Smooth muscle cell (in vitro differentiated cells): ENCODE results near the gene PAFAH1B1. TPM values are rescaled to one million over a fixed set of nuclear protein-coding genes. Genes with fewer than 3 reads are reported as not detected.

Experiments
- microRNA-seq: library from miRNA; unstranded; fragments of <30 nt; microRNA quantifications from one replicate; pipeline ENCODE4, GENCODE V29; 2016; ENCODE audit warnings: borderline number of aligned reads
- polyA plus RNA-seq: library from polyadenylated mRNA; unstranded; fragments of >200 nt; fragmentation: Nextera tagmentation; extraction: Ambion mirVana; gene quantifications from 2 replicates; pipeline ENCODE4 v1.2.1, GENCODE V29; 2016
- small RNA-seq: library from RNA; depleted of rRNA; stranded (forward); fragments of <200 nt; gene quantifications from one replicate; pipeline ENCODE3, GENCODE V24; 2014
- total RNA-seq: library from RNA; depleted of rRNA; stranded (reverse); fragments of >200 nt; gene quantifications from 2 replicates; pipeline ENCODE4 v1.2.3, GENCODE V29; 2014

The PAFAH1B1 gene
- total and polyA plus RNA-seq, 2 experiments from 2014 or later: 105 to 127 TPM

Small RNA genes lying within 50 kb of the gene (microRNA-seq; reads per million reads assigned to microRNA genes)
- gene MIR6776: not detected

Small RNA genes lying within 50 kb of the gene (small RNA-seq; reads per million reads assigned to genes)
- gene MIR6776 (not detected), gene RN7SL608P (0.24 reads per million)

Other genes with a start within 250 kb of the PAFAH1B1 start
- gene MNT, start 192.6 kb upstream of the PAFAH1B1 start, total RNA-seq: 7.5 and 12.8 TPM in 2 replicates
- gene MNT, start 192.6 kb upstream of the PAFAH1B1 start, polyA plus RNA-seq: 5.7 and 9.0 TPM in 2 replicates
- 27.4 and 56.6 TPM in 2 replicates for gene METTL16, start 81.8 kb upstream of the PAFAH1B1 start, total RNA-seq
- gene METTL16, start 81.8 kb upstream of the PAFAH1B1 start, polyA plus RNA-seq: 14.4 and 16.8 TPM in 2 replicates
- gene CLUH, start 118.1 kb downstream of the PAFAH1B1 start, total RNA-seq: 13.4 and 54.7 TPM in 2 replicates
- gene CLUH, start 118.1 kb downstream of the PAFAH1B1 start, polyA plus RNA-seq: 15.4 and 26.8 TPM in 2 replicates
- not detected in 2 replicates for gene CCDC92B, start 156.0 kb downstream of the PAFAH1B1 start, total RNA-seq
- not detected in 2 replicates for gene CCDC92B, start 156.0 kb downstream of the PAFAH1B1 start, polyA plus RNA-seq
- 0.99 and 1.9 TPM in 2 replicates for gene RAP1GAP2, start 202.8 kb downstream of the PAFAH1B1 start, total RNA-seq
- 0.31 and 0.93 TPM in 2 replicates for gene RAP1GAP2, start 202.8 kb downstream of the PAFAH1B1 start, polyA plus RNA-seq